IPS DF 19.7 (cell line): ENCODE results near the gene STK26.
"Not testable (repeated sequence)": the region's sequence is repeated elsewhere in the genome, so short reads cannot be mapped to it uniquely, and the experiment has no call there.

Experiments used
- DNase-seq: peaks from one replicate; pipeline ENCODE4 v3.0.0-alpha.2; 2013; ENCODE audit warnings: low read depth, low spot score

The STK26 gene

GRCh38 chrX:132022967-132023895 lies at the start of gene STK26:
STK26 (plus strand) TSS chrX:132023302; CDS start chrX:132023618, 316 bp downstream.
- no peak for DNase-seq

GRCh38 chrX:131975851-131976250 lies 47.3 kb upstream of the STK26 start:
- no peak for DNase-seq

- no peak for DNase-seq
Observed at GRCh38 chrX:131977619-131978018, 45.5 kb upstream of the STK26 start.

GRCh38 chrX:131979116-131979515 lies 44.0 kb upstream of the STK26 start:
- no peak for DNase-seq

GRCh38 chrX:131985526-131986049 lies 37.5 kb upstream of the STK26 start:
- DNase-seq = no peak

- no peak for DNase-seq
Observed at GRCh38 chrX:131987252-131987651, 35.9 kb upstream of the STK26 start.

- no peak for DNase-seq
Observed at GRCh38 chrX:131988236-131988635, 34.9 kb upstream of the STK26 start.

GRCh38 chrX:132001127-132001526 lies 22.0 kb upstream of the STK26 start:
- no peak for DNase-seq

GRCh38 chrX:132004728-132005127 lies 18.4 kb upstream of the STK26 start:
- no peak for DNase-seq

GRCh38 chrX:132009350-132009749 lies 13.8 kb upstream of the STK26 start:
- no peak for DNase-seq

- not testable (repeated sequence) for DNase-seq
Observed at GRCh38 chrX:132010213-132010612, 12.9 kb upstream of the STK26 start.

- DNase-seq = no peak
Observed at GRCh38 chrX:132015875-132016274, 7.2 kb upstream of the STK26 start.

- no peak for DNase-seq
Observed at GRCh38 chrX:132016628-132017430, 6.3 kb upstream of the STK26 start.

- no peak for DNase-seq
Observed at GRCh38 chrX:132017431-132018185, 5.5 kb upstream of the STK26 start.

GRCh38 chrX:132022198-132022966 lies 720 bp upstream of the STK26 start:
- no peak for DNase-seq

- DNase-seq = no peak
Observed at GRCh38 chrX:132023896-132024386, 839 bp downstream of the STK26 start.

GRCh38 chrX:132025041-132025440 lies 1.9 kb downstream of the STK26 start:
- no peak for DNase-seq

- DNase-seq = no peak
Observed at GRCh38 chrX:132030264-132030663, 7.2 kb downstream of the STK26 start.

GRCh38 chrX:132031867-132032266 lies 8.8 kb downstream of the STK26 start:
- no peak for DNase-seq

- DNase-seq = no peak
Observed at GRCh38 chrX:132033166-132033565, 10.1 kb downstream of the STK26 start.

- no peak for DNase-seq
Observed at GRCh38 chrX:132034648-132035047, 11.5 kb downstream of the STK26 start.
